SK-N-SH (cell line): ENCODE results near the gene PPP2R1A. TPM values are rescaled to one million over a fixed set of nuclear protein-coding genes. Genes with fewer than 3 reads are reported as not detected.

Source experiments
- CTCF ChIA-PET: fragments of 300-600, 350-600 bp; formaldehyde crosslinking; extraction: SDS; loops from one replicate; lab custom pipeline; 2021; lab: Yijun Ruan, JAX
- POLR2A ChIA-PET: fragments of 350-600 bp; sonication (Branson Sonifier 250); formaldehyde crosslinking; extraction: SDS; loops from one replicate; lab custom pipeline; 2020; ENCODE audit warnings: antibody characterized with exemption, inconsistent platforms; lab: Yijun Ruan, JAX
- DNase-seq: peaks from one replicate; pipeline ENCODE4 v3.0.0; 2012
- H2AFZ ChIP-seq: fragments of 200-600 bp; sonication (generic); 2 replicates; pipeline ENCODE4 v1.8.1; 2016; ENCODE audit warnings: antibody characterized with exemption, mild to moderate bottlenecking, low read depth
- H3F3A ChIP-seq: fragments of 200-600 bp; sonication (generic); replicated peaks from 2 replicates; pipeline ENCODE3; 2016; ENCODE audit warnings: antibody characterized with exemption, mild to moderate bottlenecking; ENCODE audit not compliant: insufficient read depth
- H3K27ac ChIP-seq, 2 experiments: fragments of 200-500 bp in 1 of 2; fragments of 200-600 bp in 1 of 2; sonication (Bioruptor generic) in 1 of 2; sonication (generic), shearing (Covaris generic) in 1 of 2; 2 replicates each; pipeline versions ENCODE4 v1.5.1 to v1.6.1; 2014 to 2016; ENCODE audit warnings: low read depth in 2 of 2, inconsistent platforms in 1 of 2, low read length in 1 of 2, mild to moderate bottlenecking in 1 of 2, mixed read lengths in 1 of 2
- H3K27me3 ChIP-seq: fragments of 200-600 bp; sonication (generic), shearing (Covaris generic); 2 replicates; pipeline ENCODE4 v1.6.1; 2016; ENCODE audit warnings: mixed run types; ENCODE audit not compliant: insufficient read depth
- H3K36me3 ChIP-seq, 2 experiments: fragments of 200-500 bp in 1 of 2; fragments of 200-600 bp in 1 of 2; sonication (Bioruptor generic) in 1 of 2; sonication (generic) in 1 of 2; replicated peaks in 1 of 2; 2 replicates each; pipeline versions ENCODE3 to v1.5.1; 2014 to 2016; ENCODE audit warnings: low read length in 1 of 2, mild to moderate bottlenecking in 1 of 2; ENCODE audit not compliant: insufficient read depth in 2 of 2, control insufficient read depth in 1 of 2
- H3K4me1 ChIP-seq, 2 experiments: fragments of 200-500 bp in 1 of 2; fragments of 200-600 bp in 1 of 2; sonication (Bioruptor generic) in 1 of 2; sonication (generic), shearing (Covaris generic) in 1 of 2; 2 replicates each; pipeline versions ENCODE4 v1.5.1 to v1.6.1; 2014 to 2016; ENCODE audit warnings: low read depth in 1 of 2, low read length in 1 of 2, mixed run types in 1 of 2; ENCODE audit not compliant: insufficient read depth in 2 of 2, control insufficient read depth in 1 of 2
- H3K4me2 ChIP-seq: fragments of 200-600 bp; sonication (generic), shearing (Covaris generic); 2 replicates; pipeline ENCODE4 v1.6.1; 2017; ENCODE audit warnings: mixed run types
- H3K4me3 ChIP-seq, 2 experiments: fragments of 200-500 bp in 1 of 2; fragments of 200-600 bp in 1 of 2; sonication (Bioruptor generic) in 1 of 2; sonication (generic), shearing (Covaris generic) in 1 of 2; 2 replicates each; pipeline versions ENCODE4 v1.5.1 to v1.8.1; 2014 to 2016; ENCODE audit warnings: low read depth in 2 of 2, inconsistent platforms in 1 of 2, low read length in 1 of 2, mild to moderate bottlenecking in 1 of 2, mixed read lengths in 1 of 2, moderate library complexity in 1 of 2
- H3K79me2 ChIP-seq: fragments of 200-600 bp; sonication (generic); 2 replicates; pipeline ENCODE4 v1.8.1; 2017; ENCODE audit warnings: mild to moderate bottlenecking; ENCODE audit not compliant: insufficient read depth
- H3K9ac ChIP-seq: fragments of 200-600 bp; sonication (generic); 2 replicates; pipeline ENCODE4 v1.6.1; 2017; ENCODE audit warnings: mixed run types
- H3K9me2 ChIP-seq: fragments of 200-600 bp; sonication (generic); 2 replicates; pipeline ENCODE4 v1.6.1; 2017; ENCODE audit warnings: mixed run types
- H3K9me3 ChIP-seq: fragments of 200-600 bp; sonication (generic); 2 replicates; pipeline ENCODE4 v1.6.1; 2017; ENCODE audit warnings: mixed run types, mild to moderate bottlenecking, moderate library complexity
- H4K20me1 ChIP-seq: fragments of 200-600 bp; sonication (generic); 2 replicates; pipeline ENCODE4 v1.6.1; 2017; ENCODE audit warnings: mild to moderate bottlenecking, mixed run types; ENCODE audit not compliant: insufficient read depth
- CHD2 ChIP-seq: fragments of 150-350 bp; IDR thresholded peaks from 2 replicates; pipeline ENCODE4 v1.6.1; 2018; ENCODE audit warnings: low read length; ENCODE audit not compliant: partially characterized antibody
- EP300 ChIP-seq, 2 experiments: IDR thresholded peaks; 2 replicates each; pipeline versions ENCODE4 v1.4.0 to v1.6.1; 2012; ENCODE audit warnings: borderline replicate concordance in 1 of 2, low read depth in 1 of 2, low read length in 1 of 2
- EZH2phosphoT487 ChIP-seq: fragments of 200-600 bp; sonication (generic); IDR thresholded peaks from 2 replicates; pipeline ENCODE4 v1.6.1; 2017; ENCODE audit warnings: low read depth, mixed run types, mild to moderate bottlenecking, antibody characterized with exemption, moderate library complexity, borderline replicate concordance
- FOSL2 ChIP-seq: IDR thresholded peaks from 2 replicates; pipeline ENCODE4 v1.4.0; 2012; ENCODE audit warnings: low read depth, mild to moderate bottlenecking, moderate library complexity, borderline replicate concordance
- MAX ChIP-seq: IDR thresholded peaks from 2 replicates; pipeline ENCODE4 v1.4.0; 2012; ENCODE audit warnings: low read depth
- MEF2A ChIP-seq: IDR thresholded peaks from 2 replicates; pipeline ENCODE4 v1.4.0; 2012; ENCODE audit warnings: low read depth, borderline replicate concordance
- MXI1 ChIP-seq: IDR thresholded peaks from 2 replicates; pipeline ENCODE4 v1.6.1; 2012; ENCODE audit warnings: mild to moderate bottlenecking, low read depth, low read length, improper control_type of control experiment
- NFIC ChIP-seq: IDR thresholded peaks from 2 replicates; pipeline ENCODE4 v1.4.0; 2012; ENCODE audit warnings: borderline replicate concordance
- NRF1 ChIP-seq: IDR thresholded peaks from 2 replicates; pipeline ENCODE4 v1.6.1; 2012; ENCODE audit warnings: low read depth, mild to moderate bottlenecking, low read length
- PBX3 ChIP-seq: IDR thresholded peaks from 2 replicates; pipeline ENCODE4; 2012
- RAD21 ChIP-seq: IDR thresholded peaks from 2 replicates; pipeline ENCODE4 v1.6.1; 2012; ENCODE audit warnings: mild to moderate bottlenecking, low read length
- RCOR1 ChIP-seq: fragments of 150-350 bp; IDR thresholded peaks from 2 replicates; pipeline ENCODE4 v1.6.1; 2017; ENCODE audit warnings: antibody characterized with exemption, low read length
- REST ChIP-seq: IDR thresholded peaks from 2 replicates; pipeline ENCODE4 v1.6.1; 2012; ENCODE audit warnings: mild to moderate bottlenecking, low read depth, low read length, moderate library complexity
- RFX5 ChIP-seq: IDR thresholded peaks from 2 replicates; pipeline ENCODE4 v1.6.1; 2012; ENCODE audit warnings: mild to moderate bottlenecking, improper control_type of control experiment, low read length
- RXRA ChIP-seq: IDR thresholded peaks from 2 replicates; pipeline ENCODE4 v1.4.0; 2012; ENCODE audit warnings: low read depth, mild to moderate bottlenecking, borderline replicate concordance
- SIN3A ChIP-seq: IDR thresholded peaks from 2 replicates; pipeline ENCODE4 v1.6.1; 2012; ENCODE audit warnings: low read depth, mild to moderate bottlenecking, low read length, moderate library complexity, borderline replicate concordance
- SMC3 ChIP-seq: IDR thresholded peaks from 2 replicates; pipeline ENCODE4 v1.6.1; 2012; ENCODE audit warnings: low read depth, low read length, improper control_type of control experiment
- TAF1 ChIP-seq: IDR thresholded peaks from 2 replicates; pipeline ENCODE4 v1.6.1; 2012; ENCODE audit warnings: low read depth, mild to moderate bottlenecking, low read length, moderate library complexity, borderline replicate concordance
- TEAD4 ChIP-seq: IDR thresholded peaks from 2 replicates; pipeline ENCODE4 v1.4.0; 2012; ENCODE audit warnings: mild to moderate bottlenecking, borderline replicate concordance; ENCODE audit not compliant: insufficient read depth
- USF2 ChIP-seq: fragments of 150-350 bp; IDR thresholded peaks from 2 replicates; pipeline ENCODE4 v1.6.1; 2017; ENCODE audit warnings: antibody characterized with exemption, low read length, low read depth, borderline replicate concordance
- YY1 ChIP-seq: IDR thresholded peaks from 2 replicates; pipeline ENCODE4 v1.4.0; 2012; ENCODE audit warnings: low read depth, mild to moderate bottlenecking
- ZBTB33 ChIP-seq: IDR thresholded peaks from 2 replicates; pipeline ENCODE4 v1.4.0; 2012; ENCODE audit warnings: low read depth, borderline replicate concordance
- WGBS: methylation state at CpG from one replicate; pipeline ENCODE4 v1.1.6; 2017; ENCODE audit warnings: low lambda C conversion rate; 5-methylcytosine and 5-hydroxymethylcytosine counted together
- polyA plus RNA-seq, 3 experiments: library from polyadenylated mRNA; depleted of rRNA; stranded (reverse); fragments of >200 nt; gene quantifications; 2 replicates each; pipeline ENCODE4 v1.2.3, GENCODE V29; 2012

PPP2R1A gene
- polyA plus RNA-seq, 1 of the 3 experiments (the other 2 are of a cell fraction) = 163 TPM

- TF ChIP-seq TAF1 (peak; percentile 90), MAX (peak; percentile 77), MEF2A (no peak), RXRA (no peak), NFIC (no peak), USF2 (no peak), PBX3 (peak; percentile 81), RCOR1 (no peak), TEAD4 (no peak), SMC3 (no peak), NRF1 (no peak)
These were observed at the start of gene PPP2R1A (continued) for GRCh38 chr19:52189735-52190486.

GRCh38 chr19:52141203-52141602 is 48.6 kb upstream of the PPP2R1A start:
- peaks cover 5% of the 10 kb centered on the region; the same call in 1 of the 2 replicates for H3K9me3 ChIP-seq
- H3K36me3 ChIP-seq = peaks cover 0 to 9% of the 10 kb centered on the region in 2 experiments
- H2AFZ ChIP-seq = no peak overlapping the region
- no peaks in the 10 kb centered on the region for H3K9me2 ChIP-seq
- no peak overlapping the region for H3K4me3 ChIP-seq
- ChIA-PET CTCF (no interaction called here), POLR2A (no interaction called here)
- 75% methylated on average over 2 of the region's 2 CpGs for WGBS
- no peaks in the 10 kb centered on the region for H4K20me1 ChIP-seq
- DNase-seq = no peak
- H3K4me2 ChIP-seq = no peak overlapping the region
- no peak overlapping the region for H3K9ac ChIP-seq
- H3K4me1 ChIP-seq = peaks cover 0 to 9% of the 10 kb centered on the region in 2 experiments; a peak in 2 of 4 replicates
- no peaks in the 10 kb centered on the region for H3K27me3 ChIP-seq
- peaks cover 23% of the 10 kb centered on the region for H3K79me2 ChIP-seq
- H3F3A ChIP-seq = peaks cover 13% of the 10 kb centered on the region
- H3K27ac ChIP-seq = no peak overlapping the region
- TF ChIP-seq FOSL2 (no peak), MAX (no peak), SIN3A (no peak), CHD2 (no peak), TAF1 (no peak), REST (no peak), RFX5 (no peak), YY1 (no peak), EP300 (IDR thresholded peaks at IDR 0.05; ENCODE audit: borderline replicate concordance in 1 of 2, low read depth in 1 of 2, low read length in 1 of 2) (no peak), EZH2phosphoT487 (no peak), RAD21 (no peak), ZBTB33 (no peak), MXI1 (no peak)
